GDM1 (cell line): Measurements from ENCODE around the gene VSIR.

ENCODE experiments used
- DNase-seq: peaks from one replicate; lab custom pipeline; 2025; lab: John Stamatoyannopoulos, UW

Gene VSIR

DNA sequence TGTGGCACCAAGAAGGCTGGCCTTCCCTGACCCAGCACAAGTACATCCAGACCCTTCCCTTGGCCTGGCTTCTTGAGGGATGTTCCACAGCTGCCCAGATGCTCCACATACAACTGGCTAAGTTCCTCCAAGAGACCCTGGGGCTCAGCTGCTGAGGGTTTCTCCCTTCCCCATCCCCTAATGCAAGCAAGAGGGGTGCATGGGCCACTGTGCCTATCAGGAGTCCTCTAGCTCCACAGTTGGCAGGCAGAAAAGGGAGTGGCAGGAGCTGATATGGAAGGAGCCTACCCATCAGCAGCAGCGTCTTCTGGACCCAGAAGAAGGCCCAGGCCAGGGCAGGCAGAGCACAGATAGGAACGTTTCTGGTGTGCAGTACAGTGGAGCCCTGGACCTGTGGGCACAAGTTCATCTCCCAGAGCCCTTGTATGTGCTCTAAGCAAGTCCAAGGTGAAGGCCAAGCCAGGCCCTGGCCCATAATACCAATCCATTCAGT is 26.2 kb downstream of the VSIR start:
- DNase-seq = no peak

DNA sequence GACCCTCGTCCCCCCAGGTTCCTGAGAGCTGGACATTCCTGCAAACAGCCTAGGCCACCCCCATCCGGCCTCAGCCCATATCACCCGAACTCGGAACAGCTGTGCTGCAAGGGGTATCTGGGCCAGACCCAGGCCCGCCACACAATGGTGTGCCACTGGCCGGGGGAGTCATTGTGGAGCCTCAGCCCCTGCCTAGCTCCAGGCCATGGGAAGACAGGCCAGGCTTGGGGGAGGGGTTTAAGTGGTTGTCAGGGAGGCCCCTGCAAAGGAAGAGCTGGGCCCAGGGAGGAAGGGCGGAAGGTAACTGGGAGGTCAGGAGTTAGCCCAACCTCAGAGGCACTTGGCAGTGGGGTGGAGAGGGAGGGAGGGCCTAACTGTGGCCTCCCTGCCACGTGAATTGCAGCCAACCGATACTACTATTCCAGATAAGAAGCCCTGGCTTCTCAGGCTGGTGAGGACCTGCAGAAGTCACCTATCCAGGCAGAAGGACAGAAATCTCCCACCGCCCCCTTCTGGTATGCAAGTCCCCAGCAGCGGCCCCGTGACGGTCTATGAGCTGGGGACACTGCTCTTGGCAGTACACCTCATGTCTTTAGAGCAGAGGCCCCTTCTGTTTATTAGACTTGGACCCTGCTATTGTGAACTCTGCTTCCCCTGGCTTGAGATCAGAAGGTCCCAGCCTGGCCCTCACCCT is 26.8 kb downstream of the VSIR start:
- peak; percentile 95 for DNase-seq

DNA sequence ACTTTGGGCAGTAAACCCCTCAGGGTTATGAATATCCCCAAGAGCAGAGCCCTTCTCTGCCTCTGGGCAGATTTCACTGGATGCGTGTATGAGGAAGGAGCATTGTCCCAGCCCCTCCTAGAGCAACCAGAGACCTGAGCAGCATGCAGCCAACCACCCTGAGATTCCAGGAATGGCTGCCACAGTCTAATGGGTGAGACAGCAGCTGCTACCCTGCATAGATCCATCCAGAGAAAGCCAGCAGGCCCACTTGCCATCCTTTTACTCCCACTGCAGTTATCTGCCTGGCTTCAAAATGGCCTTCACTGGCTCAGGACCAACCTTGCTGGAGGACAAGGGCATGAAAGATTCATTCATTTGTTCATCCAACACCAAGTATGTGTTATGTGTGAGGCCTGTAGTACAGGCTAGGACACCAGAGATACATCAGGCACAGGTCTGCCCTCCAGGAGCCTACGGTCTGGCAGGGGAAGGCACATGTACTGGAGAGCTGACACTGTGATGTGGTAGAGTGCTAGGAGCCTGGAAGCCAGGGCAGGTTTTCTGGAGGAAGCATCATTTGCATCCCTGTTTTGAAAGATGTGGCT is 27.6 kb downstream of the VSIR start:
- no peak for DNase-seq

DNA sequence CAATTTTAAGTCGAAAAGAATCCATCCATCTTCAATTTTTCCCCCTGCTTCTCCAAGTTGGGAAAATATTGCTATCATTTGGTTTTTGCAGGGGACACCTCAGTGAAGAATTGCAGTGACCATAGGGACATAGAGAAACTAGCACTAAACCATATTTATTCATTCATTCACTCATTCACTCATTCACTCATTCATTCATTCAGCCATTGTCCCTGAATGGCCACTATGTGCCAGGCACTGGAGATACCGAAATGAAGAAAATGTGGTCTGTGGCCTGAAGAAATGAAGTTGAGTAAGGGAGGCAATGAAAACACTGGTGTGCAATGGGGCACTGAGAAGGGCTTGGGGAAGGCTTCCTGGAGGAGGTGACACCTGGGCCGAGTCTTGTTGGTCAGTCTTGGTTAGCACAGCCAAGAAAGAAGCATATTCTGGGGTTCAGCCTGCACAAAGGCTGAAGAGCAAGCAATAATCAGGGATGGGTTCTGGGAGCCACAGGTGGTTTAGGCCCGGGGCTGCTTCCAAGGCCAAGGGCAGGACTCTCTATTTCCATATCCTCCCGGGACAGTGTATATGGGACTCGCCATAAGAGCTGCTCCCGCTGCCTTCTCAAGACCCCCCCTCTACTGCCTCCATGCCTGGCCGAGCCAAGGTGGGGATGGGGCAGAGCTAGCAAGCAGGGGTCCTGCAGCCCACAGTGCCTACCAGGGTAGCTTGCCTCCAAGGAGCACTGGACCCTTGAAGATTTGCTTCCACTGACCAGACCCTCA is 28.2 kb downstream of the VSIR start:
- DNase-seq = no peak

DNA sequence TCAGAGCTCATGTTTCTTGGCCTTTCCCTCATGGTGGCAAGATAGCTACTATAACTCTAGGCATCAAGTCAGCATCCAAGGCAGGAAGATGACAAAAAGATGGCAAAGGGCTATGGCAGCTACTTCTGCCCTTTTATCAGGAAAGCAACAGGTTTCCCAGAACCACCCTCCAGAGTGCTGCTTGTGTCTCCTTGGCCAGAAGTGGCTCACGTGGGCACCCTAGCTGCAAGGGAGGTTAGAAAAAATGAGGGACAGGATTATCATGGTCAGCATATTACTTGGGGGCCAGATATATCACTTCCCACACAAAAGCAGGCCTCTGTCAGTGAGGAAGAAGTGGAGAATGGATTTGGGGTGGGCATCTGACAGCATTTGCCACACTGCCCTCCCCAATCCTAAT is 29.5 kb downstream of the VSIR start:
- no peak for DNase-seq

DNA sequence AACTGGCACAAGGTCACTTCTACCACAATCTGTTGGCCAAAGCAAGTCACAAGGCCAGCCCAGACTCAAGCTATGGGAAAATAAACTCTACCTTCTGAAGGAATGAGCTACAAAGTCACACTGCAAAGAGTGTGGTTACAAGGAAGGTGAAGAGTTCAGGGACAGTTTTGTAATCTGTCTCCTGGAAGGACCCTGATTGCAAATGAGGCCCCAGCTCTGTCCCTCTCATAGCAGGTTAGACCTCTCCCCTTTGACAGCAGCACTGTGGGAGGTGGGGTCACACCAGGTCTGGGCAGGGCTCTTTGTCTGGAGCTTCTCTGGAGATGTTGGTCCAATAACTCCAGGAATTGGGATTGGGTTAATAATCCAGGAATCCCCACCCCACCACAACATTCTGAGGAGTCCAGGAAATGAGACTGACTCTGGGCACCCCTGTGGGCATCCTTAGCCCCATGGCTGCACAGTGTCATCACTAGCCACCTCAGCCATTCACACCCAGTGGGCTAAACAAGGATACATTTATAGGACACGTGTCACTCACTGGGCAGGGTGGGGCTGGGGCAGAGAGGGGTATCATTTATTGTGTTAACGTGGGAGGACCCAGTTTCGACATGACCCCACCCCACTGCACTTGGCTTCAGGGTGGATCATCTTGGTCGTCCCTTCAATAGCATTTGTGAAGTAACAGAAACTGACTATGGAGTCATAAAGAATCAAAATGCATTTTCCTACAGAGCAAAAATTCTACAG is 30.1 kb downstream of the VSIR start:
- no peak for DNase-seq

DNA sequence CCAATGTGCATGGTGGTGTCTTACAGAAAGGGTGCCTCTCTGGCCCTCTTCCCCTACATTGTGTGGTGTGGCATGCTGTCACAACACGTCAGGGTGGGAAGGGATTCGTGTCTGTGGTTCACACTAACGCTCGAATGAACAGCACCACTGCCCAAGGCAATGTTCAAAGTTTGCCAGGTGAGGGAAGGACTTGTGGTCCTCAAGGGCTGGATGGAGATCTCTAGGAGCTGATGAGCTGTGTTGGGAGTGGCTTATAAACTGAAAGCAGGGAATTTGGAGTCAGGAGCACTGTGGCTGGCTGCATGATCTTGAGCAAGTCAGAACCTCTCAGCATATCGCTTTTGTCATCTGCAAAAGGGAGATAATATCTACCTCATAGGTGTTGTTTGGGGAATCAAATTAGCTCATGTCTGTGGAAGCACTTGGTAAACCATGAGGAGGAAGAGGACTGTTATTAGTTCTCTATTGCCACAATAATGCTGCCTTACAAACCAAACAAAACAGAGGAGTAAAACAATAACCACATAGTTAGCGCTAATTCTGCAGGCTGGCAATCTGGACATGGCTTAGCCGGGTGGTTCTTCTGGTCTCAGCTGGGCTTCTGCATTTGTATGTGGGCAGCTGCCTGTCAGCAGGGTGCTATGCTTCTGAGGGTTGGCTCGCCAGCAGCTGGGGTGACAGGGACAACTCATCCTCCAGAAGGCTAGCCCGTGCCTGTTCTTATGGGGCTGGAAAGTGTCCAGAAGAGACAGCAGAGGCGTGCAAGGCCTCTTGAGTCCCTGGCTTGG is 30.8 kb downstream of the VSIR start:
- no peak for DNase-seq

DNA sequence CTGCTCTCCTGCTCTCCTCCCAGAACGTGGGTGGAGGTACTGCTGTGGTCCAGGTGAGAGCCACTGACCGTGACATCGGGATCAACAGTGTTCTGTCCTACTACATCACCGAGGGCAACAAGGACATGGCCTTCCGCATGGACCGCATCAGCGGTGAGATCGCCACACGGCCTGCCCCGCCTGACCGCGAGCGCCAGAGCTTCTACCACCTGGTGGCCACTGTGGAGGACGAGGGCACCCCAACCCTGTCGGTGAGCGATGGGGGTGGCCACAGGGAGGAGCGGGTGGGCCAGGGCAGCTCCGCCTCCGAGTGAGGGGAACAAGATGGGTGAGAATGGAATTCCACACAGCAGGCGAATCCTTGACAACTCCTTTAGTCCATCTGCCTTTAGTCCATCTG is 31.6 kb downstream of the VSIR start:
- DNase-seq = no peak

DNA sequence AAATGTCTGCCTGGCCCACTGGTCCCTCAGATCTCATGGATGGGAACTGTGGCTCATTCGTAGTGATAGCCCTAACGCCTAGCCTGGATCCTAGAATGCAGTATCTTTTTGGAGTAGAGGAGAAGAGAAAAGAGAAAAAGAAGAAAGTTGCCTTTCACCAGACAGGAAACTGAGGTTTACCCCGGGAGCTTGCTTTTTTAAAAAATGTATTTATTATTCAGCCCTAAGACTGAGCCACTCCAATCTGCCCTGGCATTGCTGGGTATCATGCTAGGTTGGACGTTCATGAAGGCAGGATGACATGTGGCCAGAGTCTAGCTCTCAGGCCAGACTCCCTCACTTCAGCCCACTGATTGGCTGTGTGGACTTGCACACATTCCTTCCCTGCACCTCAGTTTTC is 32.3 kb downstream of the VSIR start:
- DNase-seq = no peak

DNA sequence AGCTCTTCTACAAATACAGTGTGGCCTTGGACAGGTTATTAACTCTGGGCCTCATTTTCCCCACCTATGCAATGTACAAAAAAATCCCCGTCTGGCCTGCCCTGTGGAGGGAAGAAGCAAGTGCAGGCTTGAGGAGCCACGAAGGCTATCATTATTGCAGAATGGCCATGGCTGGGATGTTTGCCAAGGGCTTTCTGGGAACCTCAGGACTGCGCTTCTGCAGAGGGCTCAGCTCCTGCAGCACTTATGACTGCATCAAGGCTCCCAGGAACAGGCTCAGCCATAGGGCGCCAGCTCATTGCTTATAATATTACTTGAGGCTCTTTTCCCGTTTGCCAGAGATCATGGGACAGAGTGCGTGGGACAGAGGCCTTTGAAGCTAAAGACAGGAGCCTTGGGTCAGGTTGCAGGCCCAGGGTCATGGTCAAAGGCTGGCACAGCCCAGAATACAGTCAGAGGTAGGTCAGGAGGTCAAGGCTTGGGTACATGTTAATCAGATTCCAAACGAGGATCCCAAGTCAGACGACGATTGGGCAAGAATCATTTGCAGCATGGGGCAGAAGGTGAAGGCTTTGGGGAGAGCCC is 33.2 kb downstream of the VSIR start:
- DNase-seq = no peak

DNA sequence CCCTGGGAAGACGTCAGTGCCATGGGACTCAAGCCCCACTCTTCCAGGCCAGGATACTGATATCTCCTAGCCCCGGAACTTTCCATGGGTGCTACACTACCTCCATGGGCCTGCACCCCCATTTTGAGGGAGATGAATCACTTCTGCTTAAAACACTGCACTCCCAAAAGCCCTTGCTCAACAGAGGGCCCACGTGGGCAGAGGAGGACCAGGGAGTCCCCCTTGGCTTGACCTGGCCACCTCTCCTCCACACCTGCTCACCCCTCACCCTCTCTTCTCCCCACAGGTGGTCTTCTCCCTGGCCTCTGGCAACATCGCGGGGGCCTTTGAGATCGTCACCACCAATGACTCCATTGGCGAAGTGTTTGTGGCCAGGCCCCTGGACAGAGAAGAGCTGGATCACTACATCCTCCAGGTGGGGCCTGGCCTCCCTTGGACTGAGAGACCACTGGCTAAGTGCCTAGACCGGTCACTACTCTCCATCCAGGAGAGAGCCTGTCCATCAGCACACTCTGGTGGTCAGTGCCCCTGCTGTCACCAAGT is 33.9 kb downstream of the VSIR start:
- no peak for DNase-seq

DNA sequence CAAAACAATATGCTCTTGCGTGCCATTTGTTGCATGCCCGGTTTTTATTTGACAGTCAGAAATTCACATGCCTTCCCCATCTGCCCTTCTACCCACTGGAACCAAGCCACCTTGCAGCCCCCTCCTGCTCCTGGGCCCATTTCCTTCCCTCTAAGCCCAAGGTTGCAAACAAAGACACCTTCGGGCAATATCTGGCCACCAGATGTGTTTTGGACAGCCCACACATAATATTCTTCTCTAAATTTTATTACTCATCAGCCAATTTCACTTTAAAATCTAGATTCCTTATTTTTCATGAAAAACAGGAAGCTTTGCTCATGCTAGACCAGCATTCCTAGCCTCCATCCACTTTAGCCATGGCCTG is 35.5 kb downstream of the VSIR start:
- peak; percentile 24 for DNase-seq

DNA sequence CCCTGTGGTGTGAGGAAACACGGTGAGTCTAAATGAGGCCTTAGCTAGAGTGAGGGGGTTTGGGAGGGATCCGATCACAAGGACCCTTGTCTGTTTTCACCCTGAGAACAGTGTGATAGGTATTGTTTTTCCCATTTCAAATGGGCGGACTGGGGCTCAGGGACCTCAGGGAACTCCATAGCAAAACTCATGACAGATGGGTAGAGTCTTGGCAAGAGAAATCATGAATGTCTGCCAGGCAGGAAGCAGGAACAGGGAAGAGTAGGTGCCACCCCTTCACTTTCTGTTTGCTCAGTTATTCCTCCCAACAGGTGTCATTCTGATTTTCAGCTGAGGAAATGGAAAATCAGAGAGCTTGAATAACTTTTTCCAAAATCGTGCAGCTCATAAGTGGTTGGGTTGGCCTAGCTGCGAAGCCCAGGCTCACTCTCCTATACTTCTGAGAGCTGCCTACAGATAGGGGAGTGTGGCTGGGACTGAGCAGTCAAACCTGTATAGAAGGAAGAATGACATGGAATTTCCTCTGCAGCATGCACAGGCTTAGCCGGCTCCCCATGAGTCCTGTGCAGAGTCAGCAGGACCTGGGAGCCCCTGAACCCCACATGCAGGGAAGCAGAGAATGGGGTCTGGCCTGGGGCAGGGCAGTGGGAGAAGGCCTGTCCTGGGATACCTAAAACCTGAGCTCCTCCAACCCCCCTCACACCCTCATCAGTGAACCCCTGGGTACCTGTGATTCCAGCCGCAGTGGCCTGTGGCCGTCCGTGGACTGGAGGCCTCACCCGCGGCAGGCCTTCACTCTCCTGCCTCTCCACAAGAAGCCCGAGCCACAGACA is 36.1 kb downstream of the VSIR start:
- no peak for DNase-seq

DNA sequence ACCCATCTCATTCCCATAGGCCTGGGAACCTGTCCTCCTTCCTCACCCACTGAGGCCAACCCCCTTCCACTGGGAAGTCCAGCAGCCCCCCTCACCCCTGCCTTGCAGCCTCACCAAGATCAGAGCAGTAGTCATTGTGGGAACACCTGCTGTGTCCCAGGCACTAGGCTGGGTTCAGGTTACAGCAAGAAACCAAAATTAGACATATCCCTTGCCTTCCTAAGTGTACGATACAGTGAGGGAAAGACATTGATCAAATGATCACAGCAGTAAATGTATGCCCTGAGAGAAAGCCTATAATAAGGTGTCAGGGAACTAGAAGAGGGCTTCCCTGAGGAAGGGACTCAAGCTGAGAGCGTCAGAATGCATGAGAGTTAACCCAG is 36.8 kb downstream of the VSIR start:
- no peak for DNase-seq

DNA sequence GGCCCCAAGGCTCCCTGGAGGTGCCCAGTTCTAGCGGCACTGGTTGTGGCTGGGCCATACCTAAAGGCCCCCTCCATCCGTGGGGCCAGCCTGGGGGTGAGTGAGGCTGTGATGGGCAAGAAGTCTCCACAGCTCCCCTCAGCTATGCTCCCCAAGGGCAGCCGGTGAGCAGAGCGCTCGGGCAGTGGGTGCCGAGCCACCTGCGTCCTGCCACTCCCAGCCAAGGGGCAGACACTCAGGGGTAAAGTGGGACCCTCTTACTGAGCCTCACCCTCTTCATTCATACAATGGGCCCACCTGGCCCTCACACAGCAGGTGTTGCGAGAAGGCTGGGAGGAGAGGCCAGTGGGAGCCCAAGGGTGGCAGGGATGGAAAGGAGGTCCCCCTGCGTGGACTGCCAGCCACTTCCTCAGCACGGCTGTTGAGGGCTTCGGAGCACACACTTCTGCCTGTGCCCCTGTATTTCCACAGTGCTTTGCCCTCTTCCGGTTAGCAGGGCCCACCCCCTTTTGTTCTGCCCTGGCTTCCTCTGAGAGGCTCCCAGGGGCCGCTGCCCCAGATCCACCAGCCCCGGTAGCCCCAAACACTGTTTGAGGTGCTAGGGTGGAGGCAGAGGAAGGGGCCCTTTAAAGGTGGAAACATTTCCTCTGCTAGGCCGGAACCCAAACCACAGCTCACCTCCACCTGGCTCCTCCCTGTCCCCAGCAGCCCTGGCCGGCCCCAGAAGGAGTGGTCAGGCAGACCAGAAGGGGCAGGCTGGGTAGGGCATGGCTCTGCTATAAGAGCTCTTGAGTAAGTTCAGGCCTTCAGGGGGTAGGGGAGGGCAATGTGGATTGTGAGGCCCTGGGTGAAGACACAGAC is 37.4 kb downstream of the VSIR start:
- peak; percentile 40 for DNase-seq

DNA sequence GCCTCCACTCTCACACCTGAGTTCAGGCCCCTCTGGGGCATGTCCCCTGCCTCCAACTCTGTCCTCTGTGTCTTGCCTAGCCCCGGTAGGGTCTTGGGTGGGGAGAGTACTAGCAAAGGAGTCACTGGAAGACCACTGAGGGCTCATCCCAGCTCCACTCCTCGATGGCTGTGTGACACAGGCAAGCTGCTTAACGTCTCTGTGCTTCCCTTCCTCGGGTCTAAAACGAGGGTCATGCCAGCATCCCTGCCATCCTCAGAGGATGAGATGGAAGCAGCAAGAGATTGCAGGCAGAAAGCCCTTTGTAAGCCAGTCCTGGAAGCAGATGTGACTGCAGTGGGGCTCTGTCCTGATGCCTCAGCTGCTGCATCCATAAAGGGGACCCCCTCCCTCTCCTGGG is 38.5 kb downstream of the VSIR start:
- no peak for DNase-seq

DNA sequence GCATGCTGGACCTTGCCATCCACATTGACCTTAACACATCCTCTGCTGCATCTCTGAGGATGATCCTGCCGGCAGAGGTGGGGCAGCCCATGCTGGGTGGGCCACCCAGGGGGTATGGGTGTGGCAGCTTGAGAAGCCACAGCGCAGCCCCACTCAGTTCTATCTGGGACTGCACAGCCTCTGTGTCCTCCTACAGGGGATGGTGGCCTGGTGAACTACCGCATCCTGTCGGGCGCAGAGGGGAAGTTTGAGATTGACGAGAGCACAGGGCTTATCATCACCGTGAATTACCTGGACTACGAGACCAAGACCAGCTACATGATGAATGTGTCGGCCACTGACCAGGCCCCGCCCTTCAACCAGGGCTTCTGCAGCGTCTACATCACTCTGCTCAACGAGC is 41.5 kb downstream of the VSIR start:
- DNase-seq = no peak

DNA sequence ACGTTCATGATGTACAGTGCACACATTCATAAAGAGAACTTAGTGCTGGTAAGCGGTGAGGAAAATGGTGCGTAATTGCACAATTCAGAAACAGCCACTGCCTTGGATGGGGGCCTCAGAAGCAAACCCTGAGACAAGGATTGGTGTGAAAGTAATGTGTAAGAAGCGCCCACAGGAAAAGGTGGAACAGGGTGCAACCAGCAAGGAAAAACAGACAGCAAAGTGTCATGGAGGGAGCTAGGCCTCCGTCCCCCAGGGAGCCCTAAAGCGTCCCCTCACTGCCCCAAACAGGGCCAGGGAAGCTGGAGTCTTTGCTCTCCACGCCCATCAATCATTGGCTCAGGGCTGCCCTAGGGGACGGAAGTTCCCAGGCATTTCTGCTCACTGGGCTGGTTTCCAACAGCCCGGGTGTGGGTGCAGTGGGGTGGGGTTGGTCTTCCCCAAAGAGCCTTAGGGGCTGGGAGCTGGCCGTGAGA is 44.1 kb downstream of the VSIR start:
- no peak for DNase-seq
